ENCODE measurements around the gene APBA1.

DNA sequence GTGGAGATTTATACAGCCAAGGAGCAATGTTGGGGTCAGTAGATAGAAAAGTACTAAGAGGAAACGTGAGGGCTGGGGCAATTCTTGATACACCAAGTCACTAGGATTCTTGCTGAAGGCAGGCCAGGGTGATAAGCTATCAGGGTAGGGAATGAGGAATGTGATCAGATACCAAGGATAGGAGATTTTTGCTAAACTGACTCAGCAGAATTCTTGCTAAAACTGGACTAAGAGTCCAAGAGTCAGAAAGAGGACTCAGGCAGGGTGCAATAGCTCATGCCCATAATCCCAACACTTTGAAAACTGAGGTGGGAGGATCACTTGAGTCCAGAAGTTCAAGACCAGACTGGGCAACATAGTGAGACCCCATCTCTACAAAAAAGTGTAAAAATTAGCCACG is 275.4 kb downstream of the APBA1 start:
- TF ChIP-seq POLR2A (IDR thresholded peaks at IDR 0.05; ENCODE audit: low read depth) (no peak), EP300 (IDR thresholded peaks at IDR 0.05) (no peak), POLR2AphosphoS5 (IDR thresholded peaks at IDR 0.05) (no peak)
- TF ChIP-seq, protein P1, sequence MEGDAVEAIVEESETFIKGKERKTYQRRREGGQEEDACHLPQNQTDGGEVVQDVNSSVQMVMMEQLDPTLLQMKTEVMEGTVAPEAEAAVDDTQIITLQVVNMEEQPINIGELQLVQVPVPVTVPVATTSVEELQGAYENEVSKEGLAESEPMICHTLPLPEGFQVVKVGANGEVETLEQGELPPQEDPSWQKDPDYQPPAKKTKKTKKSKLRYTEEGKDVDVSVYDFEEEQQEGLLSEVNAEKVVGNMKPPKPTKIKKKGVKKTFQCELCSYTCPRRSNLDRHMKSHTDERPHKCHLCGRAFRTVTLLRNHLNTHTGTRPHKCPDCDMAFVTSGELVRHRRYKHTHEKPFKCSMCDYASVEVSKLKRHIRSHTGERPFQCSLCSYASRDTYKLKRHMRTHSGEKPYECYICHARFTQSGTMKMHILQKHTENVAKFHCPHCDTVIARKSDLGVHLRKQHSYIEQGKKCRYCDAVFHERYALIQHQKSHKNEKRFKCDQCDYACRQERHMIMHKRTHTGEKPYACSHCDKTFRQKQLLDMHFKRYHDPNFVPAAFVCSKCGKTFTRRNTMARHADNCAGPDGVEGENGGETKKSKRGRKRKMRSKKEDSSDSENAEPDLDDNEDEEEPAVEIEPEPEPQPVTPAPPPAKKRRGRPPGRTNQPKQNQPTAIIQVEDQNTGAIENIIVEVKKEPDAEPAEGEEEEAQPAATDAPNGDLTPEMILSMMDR (IDR thresholded peaks at IDR 0.05): no peak

Data from esophagus muscularis mucosa (tissue), 4 donors.